ENCODE data around the gene SLC39A11. TPM values are rescaled to one million over a fixed set of nuclear protein-coding genes. Genes with fewer than 3 reads are reported as not detected.

SLC39A11 gene
- total RNA-seq, 1 donor from 2014 or later = 4.9 TPM

DNA sequence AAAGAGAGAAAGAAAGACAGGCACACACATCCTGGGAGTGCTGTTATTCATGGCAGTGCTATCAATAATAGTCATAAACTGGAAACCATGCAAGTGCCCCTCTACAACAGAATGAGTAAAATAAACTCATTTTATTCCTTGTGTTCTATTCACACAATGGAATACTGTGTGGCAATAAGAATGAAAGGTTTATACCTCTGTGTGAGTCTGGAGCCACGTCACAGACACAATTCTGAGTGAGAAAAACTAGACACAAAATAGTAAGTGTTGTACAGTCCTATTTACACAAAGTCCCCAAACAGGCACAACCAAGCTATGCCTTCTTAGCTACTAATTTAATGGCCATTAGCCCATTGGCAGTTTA, 429.7 kb downstream of the SLC39A11 start:
- no peak overlapping the region for H3K27ac ChIP-seq
- no peaks in the 10 kb centered on the region for H3K27me3 ChIP-seq
- no peaks in the 10 kb centered on the region for H3K9me3 ChIP-seq
- TF ChIP-seq, protein P1, sequence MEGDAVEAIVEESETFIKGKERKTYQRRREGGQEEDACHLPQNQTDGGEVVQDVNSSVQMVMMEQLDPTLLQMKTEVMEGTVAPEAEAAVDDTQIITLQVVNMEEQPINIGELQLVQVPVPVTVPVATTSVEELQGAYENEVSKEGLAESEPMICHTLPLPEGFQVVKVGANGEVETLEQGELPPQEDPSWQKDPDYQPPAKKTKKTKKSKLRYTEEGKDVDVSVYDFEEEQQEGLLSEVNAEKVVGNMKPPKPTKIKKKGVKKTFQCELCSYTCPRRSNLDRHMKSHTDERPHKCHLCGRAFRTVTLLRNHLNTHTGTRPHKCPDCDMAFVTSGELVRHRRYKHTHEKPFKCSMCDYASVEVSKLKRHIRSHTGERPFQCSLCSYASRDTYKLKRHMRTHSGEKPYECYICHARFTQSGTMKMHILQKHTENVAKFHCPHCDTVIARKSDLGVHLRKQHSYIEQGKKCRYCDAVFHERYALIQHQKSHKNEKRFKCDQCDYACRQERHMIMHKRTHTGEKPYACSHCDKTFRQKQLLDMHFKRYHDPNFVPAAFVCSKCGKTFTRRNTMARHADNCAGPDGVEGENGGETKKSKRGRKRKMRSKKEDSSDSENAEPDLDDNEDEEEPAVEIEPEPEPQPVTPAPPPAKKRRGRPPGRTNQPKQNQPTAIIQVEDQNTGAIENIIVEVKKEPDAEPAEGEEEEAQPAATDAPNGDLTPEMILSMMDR (IDR thresholded peaks at IDR 0.05) = no peak
- intact Hi-C loops (cut with DNase I) = no loop called here
- no peak overlapping the region for H3K4me3 ChIP-seq
- no peaks in the 10 kb centered on the region for H3K36me3 ChIP-seq
- DNase-seq (ENCODE audit: low spot score in 2 of 2) = no peak
- H3K4me1 ChIP-seq = no peaks in the 10 kb centered on the region

DNA sequence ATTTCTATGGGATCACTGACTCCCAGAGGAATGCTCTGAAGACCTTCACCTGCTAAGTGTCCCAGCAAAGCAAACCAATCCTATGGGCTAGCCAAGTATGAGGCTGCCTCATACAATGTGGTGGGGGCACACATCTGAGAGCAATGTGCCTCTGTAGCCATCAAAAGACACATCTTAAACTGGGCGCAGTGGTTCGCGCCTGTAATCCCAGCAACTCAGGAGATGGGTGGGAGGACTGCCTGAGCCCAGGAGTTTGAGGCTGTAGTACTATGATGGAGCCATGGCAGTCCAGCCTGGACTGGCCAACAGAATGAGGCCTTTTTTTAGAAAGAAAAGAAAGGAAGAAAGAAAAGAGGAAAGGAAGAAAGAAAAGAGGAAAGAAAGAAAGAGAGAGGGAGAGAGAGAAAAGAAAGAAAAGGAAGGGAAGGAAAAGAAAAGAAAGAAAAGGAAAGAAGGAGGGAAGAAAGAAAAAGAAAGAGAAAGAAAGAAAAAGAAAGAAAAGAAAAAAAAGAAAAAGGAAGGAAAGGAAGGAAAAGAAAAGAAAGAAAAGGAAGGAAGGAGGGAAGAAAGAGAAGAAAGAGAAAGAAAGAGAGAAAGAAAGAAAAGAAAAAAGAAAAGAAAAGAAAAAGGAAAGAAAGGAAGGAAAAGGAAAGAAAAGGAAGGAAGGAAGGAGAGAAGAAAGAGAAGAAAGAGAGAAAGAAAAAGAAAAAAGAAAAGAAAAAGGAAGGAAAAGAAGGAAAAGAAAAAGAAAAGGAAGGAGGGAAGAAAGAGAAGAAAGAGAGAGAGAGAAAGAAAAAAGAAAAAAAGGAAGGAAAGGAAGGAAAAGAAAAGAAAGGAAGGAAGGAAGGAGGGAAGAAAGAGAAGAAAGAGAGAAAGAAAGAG, 430.3 kb downstream of the SLC39A11 start:
- H3K9me3 ChIP-seq = no peaks in the 10 kb centered on the region
- H3K27me3 ChIP-seq = no peaks in the 10 kb centered on the region
- TF ChIP-seq, protein P1 (IDR thresholded peaks at IDR 0.05) = no peak
- no peaks in the 10 kb centered on the region for H3K4me1 ChIP-seq
- H3K4me3 ChIP-seq = no peak overlapping the region
- no peak overlapping the region for H3K27ac ChIP-seq
- no peak for DNase-seq (ENCODE audit: low spot score in 2 of 2)
- no peaks in the 10 kb centered on the region for H3K36me3 ChIP-seq
- intact Hi-C loops (cut with DNase I) = no loop called here

DNA sequence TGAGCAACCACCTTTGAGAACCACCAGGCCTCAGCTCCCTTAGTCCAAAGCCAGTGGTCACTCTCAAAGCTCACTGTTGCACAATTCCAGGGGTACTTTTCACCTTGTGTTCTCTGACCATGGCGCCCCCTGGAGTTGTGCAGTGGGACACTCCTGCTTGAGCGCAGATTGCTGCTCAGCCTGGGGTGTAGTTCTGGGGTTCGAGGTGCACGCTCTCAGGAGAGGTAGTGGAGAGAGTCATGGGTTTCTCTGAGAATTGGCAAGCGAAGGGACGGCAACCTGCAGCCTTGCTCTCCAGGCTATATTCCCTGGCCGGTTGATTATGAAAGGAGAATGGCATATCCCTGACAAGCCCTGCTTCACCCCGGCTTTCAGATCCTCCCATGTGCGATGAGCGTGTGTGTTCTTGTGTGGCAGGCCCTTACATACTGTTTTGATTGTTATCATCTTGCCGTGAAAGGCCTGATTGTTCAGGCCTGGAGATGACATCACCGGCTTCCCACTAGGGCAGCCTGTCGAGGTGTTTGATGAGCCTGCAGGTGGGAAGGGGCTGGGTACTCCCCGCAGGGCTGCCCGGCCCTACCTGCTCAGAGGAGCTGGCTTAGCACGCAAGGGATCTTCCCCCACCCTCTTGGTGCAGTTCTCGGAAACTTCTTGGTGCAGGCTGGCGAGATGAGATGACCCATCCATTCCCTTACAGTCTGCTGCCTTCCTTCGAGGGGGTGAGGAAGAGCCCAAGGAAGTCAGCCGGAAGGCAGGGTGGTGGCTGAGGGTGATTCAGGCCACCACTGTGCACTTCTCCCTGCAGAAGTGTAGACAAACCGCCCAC, 431.2 kb downstream of the SLC39A11 start:
- no peak overlapping the region for H3K27ac ChIP-seq
- H3K27me3 ChIP-seq = no peaks in the 10 kb centered on the region
- DNase-seq (ENCODE audit: low spot score in 2 of 2) = no peak
- H3K4me3 ChIP-seq = no peak overlapping the region
- no peaks in the 10 kb centered on the region for H3K36me3 ChIP-seq
- H3K4me1 ChIP-seq = no peaks in the 10 kb centered on the region
- TF ChIP-seq, protein P1 (IDR thresholded peaks at IDR 0.05) = no peak
- intact Hi-C loops (cut with DNase I) = no loop called here
- no peaks in the 10 kb centered on the region for H3K9me3 ChIP-seq

DNA sequence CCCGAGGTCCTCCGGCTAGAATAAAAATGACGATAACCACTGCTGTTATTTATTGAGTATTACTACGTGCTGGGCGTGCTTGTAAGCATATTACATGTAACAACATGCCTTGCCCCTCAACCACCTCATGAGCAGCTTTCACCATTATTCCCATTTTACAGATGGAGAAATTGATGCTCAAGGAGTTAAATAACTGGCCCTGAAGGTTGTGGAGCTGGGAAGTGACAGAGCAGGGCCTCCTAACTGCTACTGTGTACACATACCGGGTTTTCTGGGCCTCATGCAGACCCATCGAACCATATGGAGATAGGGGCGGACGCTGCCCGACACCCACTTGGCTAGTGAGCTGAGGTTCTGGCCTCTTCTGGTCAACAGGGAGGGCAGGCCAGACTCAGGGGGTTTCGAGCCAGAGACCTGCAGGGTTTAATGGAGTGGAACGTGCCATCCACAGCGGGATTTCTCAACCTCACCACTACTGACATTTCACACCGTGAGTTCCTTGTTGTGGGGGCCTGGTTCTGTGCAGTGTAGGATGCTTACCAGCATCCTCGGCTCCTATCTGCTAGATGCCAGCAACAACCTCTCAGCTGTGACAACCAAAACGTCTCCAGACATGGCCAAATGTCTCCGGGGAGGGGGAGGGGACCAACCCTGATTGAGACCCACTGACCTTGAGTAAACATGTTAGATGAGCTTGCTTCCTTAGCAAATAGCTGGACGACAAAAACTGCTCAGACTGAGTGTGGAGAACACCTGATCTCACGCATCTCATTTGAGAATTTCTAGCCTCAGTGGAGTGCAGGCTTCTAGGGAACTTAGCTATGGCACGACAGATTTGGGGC, 432.0 kb downstream of the SLC39A11 start:
- Histone ChIP-seq H3K9me3 (no peaks in the 10 kb centered on the region), H3K36me3 (no peaks in the 10 kb centered on the region), H3K27ac (no peak overlapping the region), H3K4me3 (no peak overlapping the region), H3K4me1 (no peaks in the 10 kb centered on the region), H3K27me3 (no peaks in the 10 kb centered on the region)
- TF ChIP-seq, protein P1 (IDR thresholded peaks at IDR 0.05) = no peak
- no peak for DNase-seq (ENCODE audit: low spot score in 2 of 2)
- intact Hi-C loops (cut with DNase I) = no loop called here

DNA sequence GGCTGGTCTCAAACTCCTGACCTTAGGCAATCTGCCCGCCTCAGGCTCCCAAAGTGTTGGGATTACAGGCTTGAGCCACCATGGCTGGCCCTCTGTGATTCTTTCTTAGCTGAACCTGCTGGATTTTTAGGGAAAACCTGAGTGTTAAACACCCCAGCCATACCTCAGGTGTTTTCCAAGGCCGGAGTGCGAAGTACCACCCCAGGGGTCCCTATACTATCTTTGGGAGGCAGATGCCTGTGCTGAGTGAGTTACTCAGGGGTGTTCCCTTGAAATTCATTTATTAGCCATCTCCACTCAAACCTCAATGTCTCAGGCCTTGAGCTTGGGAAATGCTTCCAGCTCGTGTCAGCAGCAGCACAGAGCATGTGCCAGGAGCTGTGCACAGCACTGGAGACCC, 432.7 kb downstream of the SLC39A11 start:
- no peak overlapping the region for H3K4me3 ChIP-seq
- H3K9me3 ChIP-seq = no peaks in the 10 kb centered on the region
- no peak overlapping the region for H3K27ac ChIP-seq
- H3K36me3 ChIP-seq = no peaks in the 10 kb centered on the region
- no peak for DNase-seq (ENCODE audit: low spot score in 2 of 2)
- no peaks in the 10 kb centered on the region for H3K4me1 ChIP-seq
- H3K27me3 ChIP-seq = no peaks in the 10 kb centered on the region
- intact Hi-C loops (cut with DNase I) = no loop called here
- TF ChIP-seq, protein P1 (IDR thresholded peaks at IDR 0.05) = no peak
